K562 (cell line): ENCODE measurements around the gene AGXT. TPM values are rescaled to one million over a fixed set of nuclear protein-coding genes. Genes with fewer than 3 reads are reported as not detected.

ENCODE experiments used
- ATAC-seq: fragments of 200-7000 bp; cut with Tn5 transposase; 3 replicates; pipeline ENCODE4 v1.9.1; 2020; ENCODE audit warnings: moderate library complexity
- BruUV-seq: library from RNA; stranded (reverse); fragments of 400-500 nt; replicated peaks from 2 replicates; lab custom pipeline; 2021; lab: Mats Ljungman, UMichigan
- CTCF ChIA-PET: fragments of 300-600 bp; formaldehyde crosslinking; extraction: SDS; loops from one replicate; lab custom pipeline; 2021; ENCODE audit warnings: low intra/inter-chr PET ratio; lab: Yijun Ruan, JAX
- POLR2A ChIA-PET: fragments of 300-600, 350-650 bp; sonication (Branson Sonifier 250); formaldehyde crosslinking; extraction: SDS; loops from one replicate; lab custom pipeline; 2021; ENCODE audit warnings: antibody characterized with exemption, inconsistent platforms; lab: Yijun Ruan, JAX
- DNase-seq, 4 experiments: peaks; one replicate each; pipeline versions ENCODE4 v3.0.0 to v3.0.0-alpha.2; 2011 to 2018; ENCODE audit warnings: low spot score in 3 of 4, mixed read lengths in 3 of 4; ENCODE audit errors: extremely low read depth in 1 of 4
- FAIRE-seq: peaks from 2 replicates; lab custom pipeline; 2011; peaks lifted over from hg19 to GRCh38; lab: Jason Lieb, UNC
- H2AFZ ChIP-seq: 2 replicates; pipeline ENCODE4 v1.6.0; 2011; ENCODE audit warnings: low read depth, low read length, control low read depth, inconsistent platforms
- H3K27ac ChIP-seq: fragments of 200-600 bp; 3 replicates; pipeline ENCODE4 v1.8.0; 2011; ENCODE audit warnings: low read depth, mild to moderate bottlenecking, control low read depth, inconsistent platforms, low read length, moderate library complexity, mixed read lengths; ENCODE audit errors: extremely low read depth
- H3K27me3 ChIP-seq, 2 experiments: fragments of 300-600 bp in 1 of 2; 2 replicates in 1 of 2; 3 replicates in 1 of 2; pipeline versions ENCODE4 v1.6.0 to v1.8.0; 2011; ENCODE audit warnings: inconsistent platforms in 2 of 2, low read length in 2 of 2, mild to moderate bottlenecking in 1 of 2, mixed read lengths in 1 of 2, moderate library complexity in 1 of 2; ENCODE audit not compliant: control insufficient read depth in 2 of 2, insufficient read depth in 2 of 2
- H3K36me3 ChIP-seq: fragments of 300-600 bp; 3 replicates; pipeline ENCODE4 v1.8.0; 2011; ENCODE audit warnings: mild to moderate bottlenecking, low read length, inconsistent platforms; ENCODE audit not compliant: control insufficient read depth, insufficient read depth
- H3K4me1 ChIP-seq, 2 experiments: fragments of 200-600 bp in 1 of 2; replicated peaks in 1 of 2; 2 replicates in 1 of 2; 3 replicates in 1 of 2; pipeline versions ENCODE4 v1.5.1 to v1.8.0; 2011; ENCODE audit warnings: inconsistent platforms in 2 of 2, low read length in 2 of 2, mild to moderate bottlenecking in 1 of 2, mixed read lengths in 1 of 2, moderate library complexity in 1 of 2; ENCODE audit not compliant: control insufficient read depth in 2 of 2, insufficient read depth in 2 of 2
- H3K4me2 ChIP-seq: 2 replicates; pipeline ENCODE4 v1.6.1; 2011; ENCODE audit warnings: low read length, control low read depth, inconsistent platforms, mixed read lengths; ENCODE audit not compliant: insufficient read depth
- H3K4me3 ChIP-seq: fragments of 200-600 bp; sonication (generic), shearing (Covaris generic); 2 replicates; pipeline ENCODE4 v1.5.1; 2016; ENCODE audit warnings: control low read depth, inconsistent platforms
- H3K79me2 ChIP-seq: fragments of 200-600 bp; 3 replicates; pipeline ENCODE4 v1.8.0; 2011; ENCODE audit warnings: low read length, inconsistent platforms; ENCODE audit not compliant: control insufficient read depth, insufficient read depth
- H3K9ac ChIP-seq, 2 experiments: 2 replicates each; pipeline versions ENCODE4 v1.6.0 to v1.6.1; 2011; ENCODE audit warnings: low read depth in 2 of 2, low read length in 2 of 2, control low read depth in 1 of 2, inconsistent platforms in 1 of 2, mild to moderate bottlenecking in 1 of 2, mixed read lengths in 1 of 2; ENCODE audit not compliant: insufficient read depth in 1 of 2
- H3K9me1 ChIP-seq: one replicate; pipeline ENCODE4 v1.6.0; 2011; ENCODE audit warnings: inconsistent platforms, mild to moderate bottlenecking, low read length, moderate library complexity; ENCODE audit not compliant: control insufficient read depth, insufficient read depth
- H3K9me3 ChIP-seq: replicated peaks from 2 replicates; pipeline ENCODE4 v1.5.1; 2011; ENCODE audit warnings: low read depth, low read length, inconsistent platforms; ENCODE audit not compliant: control insufficient read depth, insufficient read depth
- H4K20me1 ChIP-seq: replicated peaks from 2 replicates; pipeline ENCODE4 v1.6.1; 2011; ENCODE audit warnings: low read length, inconsistent platforms, mixed read lengths; ENCODE audit not compliant: control insufficient read depth, insufficient read depth
- DMBX1 ChIP-seq: fragments of 250-450 bp; sonication (Bioruptor Pico); IDR thresholded peaks from 2 replicates; pipeline ENCODE4 v1.8.0; 2022; ENCODE audit warnings: inconsistent platforms, mild to moderate bottlenecking, moderate library complexity, borderline replicate concordance
- ETV5 ChIP-seq: sonication (generic); formaldehyde crosslinking; IDR thresholded peaks from 2 replicates; pipeline ENCODE4 v1.4.0; 2020; ENCODE audit warnings: low read depth, mild to moderate bottlenecking, missing genetic modification reagents
- FOXA1 ChIP-seq: fragments of 450-650 bp; IDR thresholded peaks from 2 replicates; pipeline ENCODE4 v1.6.1; 2016; ENCODE audit warnings: mild to moderate bottlenecking, borderline replicate concordance
- KLF13 ChIP-seq: fragments of 450-650 bp; IDR thresholded peaks from 2 replicates; pipeline ENCODE4 v1.6.1; 2016; ENCODE audit warnings: missing genetic modification characterization, low read depth, mild to moderate bottlenecking, missing compliant biosample characterization, moderate library complexity, borderline replicate concordance
- ZNF134 ChIP-seq: fragments of 250-450 bp; sonication (Bioruptor Pico); conservative IDR thresholded peaks from 2 replicates; pipeline ENCODE4 v1.4.0; 2020
- ZNF263 ChIP-seq: sonication (generic); formaldehyde crosslinking; IDR thresholded peaks from 2 replicates; pipeline ENCODE4 v1.8.0; 2022; ENCODE audit warnings: mild to moderate bottlenecking, missing genetic modification reagents, borderline replicate concordance
- ZNF282 ChIP-seq: sonication (generic); formaldehyde crosslinking; IDR thresholded peaks from 2 replicates; pipeline ENCODE4 v1.8.1; 2023; ENCODE audit warnings: missing genetic modification reagents
- ZNF316 ChIP-seq: fragments of 450-650 bp; IDR thresholded peaks from 2 replicates; pipeline ENCODE4 v1.6.1; 2016
- WGBS: fragments of 100-300 bp; shearing (Covaris generic); methylation state at CpG from one replicate; pipeline ENCODE4 v1.1.6; 2016; ENCODE audit warnings: low coverage, mixed read lengths; ENCODE audit not compliant: insufficient coverage; ENCODE audit errors: missing lambda C conversion rate; 5-methylcytosine and 5-hydroxymethylcytosine counted together
- in situ Hi-C: fragments of 300-500 bp; cut with MboI; formaldehyde crosslinking; loops from 4 replicates; pipeline ENCODE4 v1.15.0; 2018; ENCODE audit warnings: inconsistent platforms, mixed read lengths
- intact Hi-C: fragments of 100-400 bp; cut with micrococcal nuclease; formaldehyde crosslinking; loops from 2 replicates; pipeline ENCODE4 v1.14.2; 2022
- polyA plus RNA-seq, 8 experiments: library from polyadenylated mRNA; depleted of rRNA in 4 of 8; stranded (reverse) in 5 of 8; unstranded in 3 of 8; fragments of >200 nt; fragmentation: Nextera tagmentation in 2 of 8; fragmentation: Illumina TruSeq in 1 of 8; extraction: Ambion mirVana in 2 of 8; extraction: Trizol in 1 of 8; gene quantifications; 2 replicates each; pipeline versions ENCODE4 v1.2.1 to v1.2.3, GENCODE V29; 2011 to 2014; ENCODE audit warnings: inconsistent platforms in 1 of 8, missing spikeins in 1 of 8
- total RNA-seq, 7 experiments: library from RNA; depleted of rRNA in 6 of 7; stranded (reverse); fragments of >200 nt in 6 of 7; fragmentation: Illumina TruSeq in 2 of 7; extraction: Trizol in 2 of 7; gene quantifications; 2 replicates each; pipeline versions ENCODE4 v1.2.1 to v1.2.3, GENCODE V29; 2011 to 2021; ENCODE audit warnings: low replicate concordance in 1 of 7

Gene AGXT
- total and polyA plus RNA-seq, 9 of the 15 experiments (the other 6 are each of a cell fraction or from before 2014, with no cell fraction given): 0.18 TPM; not detected in 8

GRCh38 chr2:240847817-240848216 lies 20.8 kb upstream of the AGXT start:
- BruUV-seq: no TSS peak
- no peaks in the 10 kb centered on the region for H3K79me2 ChIP-seq
- H2AFZ ChIP-seq: no peak overlapping the region
- in situ Hi-C loops: no loop called here
- no peak overlapping the region for H3K4me2 ChIP-seq
- peaks cover 0 to 3% of the 10 kb centered on the region in 2 experiments; a peak in 1 of 5 replicates for H3K27me3 ChIP-seq
- H3K9me1 ChIP-seq: no peaks in the 10 kb centered on the region
- no peak for DNase-seq
- TF ChIP-seq ZNF282 (no peak), ZNF134 (CRISPR knock-in tag) (no peak), ETV5 (CRISPR knock-in tag) (no peak), FOXA1 (no peak), ZNF316 (no peak), DMBX1 (no peak), KLF13 (tag) (no peak), ZNF263 (CRISPR knock-in tag) (peak; percentile 81)
- TF ChIP-seq, all 486 proteins: peak for 1
- Histone ChIP-seq H4K20me1 (no peaks in the 10 kb centered on the region), H3K4me1 (peaks cover 0 to 9% of the 10 kb centered on the region in 2 experiments; a peak in 2 of 5 replicates), H3K36me3 (no peaks in the 10 kb centered on the region), H3K9me3 (no peaks in the 10 kb centered on the region), H3K4me3 (no peak overlapping the region), H3K27ac (no peak overlapping the region), H3K9ac (no peak overlapping the region)
- CTCF ChIA-PET: no interaction called here
- POLR2A ChIA-PET: no interaction called here
- 38% methylated on average over 4 of the region's 13 CpGs for WGBS
- intact Hi-C loops: no loop called here
- no peak for FAIRE-seq
- ATAC-seq: no peak
